ENCODE measurements around the gene XRCC2. TPM values are rescaled to one million over a fixed set of nuclear protein-coding genes. Genes with fewer than 3 reads are reported as not detected.

The XRCC2 gene
- total RNA-seq, 4 donors from 2014 or later: 0.07 to 0.41 (median 0.20) TPM; not detected in 1

DNA sequence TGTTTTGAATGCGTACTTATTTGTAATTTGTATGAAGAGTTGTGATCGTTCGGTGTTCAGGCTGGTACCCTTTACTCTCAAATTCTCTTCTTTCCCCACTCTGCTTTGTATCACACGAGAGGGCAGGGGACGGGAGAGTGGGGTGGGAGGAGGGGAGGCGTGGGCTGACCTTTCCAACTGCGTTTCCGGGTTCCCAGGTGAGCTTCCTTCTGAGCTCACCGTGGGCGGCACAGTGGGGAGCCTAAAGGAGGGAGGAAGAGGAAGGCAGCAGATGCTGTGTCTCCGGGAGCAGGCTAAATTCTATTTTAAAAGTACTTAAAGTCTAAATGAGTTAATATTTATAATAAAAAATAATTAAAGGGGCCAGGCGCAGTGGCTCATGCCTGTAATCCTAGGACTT lies 7.4 kb upstream of the XRCC2 start:
- intact Hi-C loops (cut with DNase I; ENCODE audit: low total_unique reads): no loop called here

DNA sequence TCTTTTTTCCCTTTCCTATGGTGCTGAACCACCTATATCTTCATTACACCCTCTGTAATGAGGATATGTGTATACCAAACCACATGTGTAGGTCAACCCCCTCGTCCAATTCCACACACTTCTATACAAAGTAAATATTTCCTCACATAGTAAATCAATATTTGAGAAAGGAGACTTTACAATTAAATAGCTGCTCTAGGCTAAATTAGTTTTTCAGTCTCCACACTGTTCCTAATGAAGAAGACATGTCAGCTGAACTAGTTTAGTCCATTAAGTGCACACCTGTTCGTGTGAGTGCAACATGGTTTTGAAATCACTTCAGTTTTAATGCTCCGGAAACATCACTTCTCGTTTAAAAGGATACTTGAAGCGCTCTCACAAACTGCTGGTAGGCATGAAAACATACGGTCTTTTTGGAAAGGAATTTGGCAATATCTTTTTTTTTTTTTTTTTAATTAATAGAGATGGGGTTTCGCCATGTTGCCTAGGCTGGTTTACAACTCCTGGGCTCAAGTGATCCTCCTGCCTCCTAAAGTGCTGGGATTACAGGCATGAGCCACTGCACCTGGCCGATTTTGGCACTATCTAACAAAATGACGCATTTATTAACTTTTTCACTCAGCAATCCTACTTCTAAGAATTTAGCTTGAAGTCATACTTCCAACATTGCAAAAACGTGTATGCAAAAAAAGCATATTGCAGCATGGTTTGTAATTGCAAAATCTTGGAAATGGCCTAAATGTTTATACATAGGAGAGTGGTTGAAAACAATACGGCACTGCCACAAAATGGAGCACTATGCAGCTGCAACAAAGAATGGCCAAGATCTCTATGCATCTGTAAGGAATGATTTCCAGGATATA lies 2.1 kb upstream of the XRCC2 start:
- ATAC-seq (no peak), DNase-seq (no peak)
- intact Hi-C loops (cut with DNase I; ENCODE audit: low total_unique reads) (loop anchor here (5.0 kb wide), 1 partner anchor 216 kb away; no protein-coding TSS in a partner anchor), in situ Hi-C loops (cut with MboI; ENCODE audit: low sequenced_read_pairs in 4 of 4) (loop anchor here in 1 of 4 donors (25.0 kb wide), 1 partner anchor 341 kb away; no protein-coding TSS in a partner anchor)
- Histone ChIP-seq H3K4me3 (no peak overlapping the region), H3K27me3 (no peaks in the 10 kb centered on the region), H3K9me3 (no peaks in the 10 kb centered on the region), H3K27ac (no peak overlapping the region), H3K36me3 (no peaks in the 10 kb centered on the region), H3K4me1 (peaks cover 7 to 12% of the 10 kb centered on the region in 2 donors)
- no peak for TF ChIP-seq POLR2A (IDR thresholded peaks at IDR 0.05)

More for the DNA sequence above, 7.4 kb upstream of the XRCC2 start:
- no peak for TF ChIP-seq POLR2A (IDR thresholded peaks at IDR 0.05)
- TF ChIP-seq, protein P1, sequence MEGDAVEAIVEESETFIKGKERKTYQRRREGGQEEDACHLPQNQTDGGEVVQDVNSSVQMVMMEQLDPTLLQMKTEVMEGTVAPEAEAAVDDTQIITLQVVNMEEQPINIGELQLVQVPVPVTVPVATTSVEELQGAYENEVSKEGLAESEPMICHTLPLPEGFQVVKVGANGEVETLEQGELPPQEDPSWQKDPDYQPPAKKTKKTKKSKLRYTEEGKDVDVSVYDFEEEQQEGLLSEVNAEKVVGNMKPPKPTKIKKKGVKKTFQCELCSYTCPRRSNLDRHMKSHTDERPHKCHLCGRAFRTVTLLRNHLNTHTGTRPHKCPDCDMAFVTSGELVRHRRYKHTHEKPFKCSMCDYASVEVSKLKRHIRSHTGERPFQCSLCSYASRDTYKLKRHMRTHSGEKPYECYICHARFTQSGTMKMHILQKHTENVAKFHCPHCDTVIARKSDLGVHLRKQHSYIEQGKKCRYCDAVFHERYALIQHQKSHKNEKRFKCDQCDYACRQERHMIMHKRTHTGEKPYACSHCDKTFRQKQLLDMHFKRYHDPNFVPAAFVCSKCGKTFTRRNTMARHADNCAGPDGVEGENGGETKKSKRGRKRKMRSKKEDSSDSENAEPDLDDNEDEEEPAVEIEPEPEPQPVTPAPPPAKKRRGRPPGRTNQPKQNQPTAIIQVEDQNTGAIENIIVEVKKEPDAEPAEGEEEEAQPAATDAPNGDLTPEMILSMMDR (IDR thresholded peaks at IDR 0.05 in 4 of 5, conservative IDR thresholded peaks at IDR 0.05 in 1 of 5): no peak
- no peak for ATAC-seq
- H3K9me3 ChIP-seq: no peaks in the 10 kb centered on the region
- DNase-seq: no peak
- in situ Hi-C loops (cut with MboI; ENCODE audit: low sequenced_read_pairs in 4 of 4): loop anchor here in 1 of 4 donors (25.0 kb wide), 1 partner anchor 346 kb away; no protein-coding TSS in a partner anchor
- H3K36me3 ChIP-seq: no peaks in the 10 kb centered on the region
- no peak overlapping the region for H3K4me3 ChIP-seq
- H3K27ac ChIP-seq: no peak overlapping the region
- H3K27me3 ChIP-seq: no peaks in the 10 kb centered on the region
- H3K4me1 ChIP-seq: no peaks in the 10 kb centered on the region

DNA sequence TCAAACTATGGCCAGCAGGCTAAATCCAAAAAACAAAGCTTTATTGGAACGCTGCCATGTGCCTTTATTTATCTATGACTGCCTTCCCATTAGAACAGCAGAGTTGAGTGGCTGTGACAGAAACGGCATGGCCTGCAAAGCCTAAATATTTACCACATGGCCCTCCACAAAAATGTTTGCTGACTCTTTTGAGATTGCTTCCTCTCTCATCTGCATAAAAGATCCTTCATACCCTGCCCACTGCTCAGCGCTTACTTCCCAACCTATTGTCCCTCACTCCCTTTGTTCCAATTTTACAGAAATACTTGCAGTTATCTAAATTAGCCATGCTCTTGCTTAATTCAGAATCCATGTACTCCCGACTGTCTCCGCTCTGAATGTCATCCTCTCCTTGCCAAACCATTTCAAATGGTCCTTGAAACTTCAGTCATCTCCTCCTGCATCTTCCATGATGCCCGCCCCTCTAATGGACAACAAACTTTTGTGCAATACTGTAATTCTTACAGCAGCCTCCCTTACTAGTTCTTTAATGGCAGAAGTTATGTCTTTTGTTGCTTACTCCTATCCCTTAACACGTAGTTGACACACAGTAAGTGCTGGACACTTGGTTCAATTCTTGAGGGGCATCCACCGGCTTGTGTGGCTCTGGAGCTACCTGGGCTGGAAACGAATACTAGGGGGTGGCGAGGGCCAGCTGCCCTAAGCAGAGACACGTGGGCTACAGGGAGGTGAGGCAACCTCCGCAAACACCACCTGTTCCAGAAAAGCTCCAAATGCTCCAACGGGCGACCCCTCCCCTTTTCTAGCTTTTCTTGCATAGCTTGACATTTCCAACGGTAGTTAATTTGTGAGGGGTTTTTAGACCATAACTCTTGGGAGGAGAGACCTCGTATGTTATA lies 832 bp downstream of the XRCC2 start:
- intact Hi-C loops (cut with DNase I; ENCODE audit: low total_unique reads) (loop anchor here (5.0 kb wide), 1 partner anchor 213 kb away; no protein-coding TSS in a partner anchor), in situ Hi-C loops (cut with MboI; ENCODE audit: low sequenced_read_pairs in 4 of 4) (loop anchor here in 1 of 4 donors (25.0 kb wide), 1 partner anchor 338 kb away; no protein-coding TSS in a partner anchor)
- Histone ChIP-seq H3K4me3 (peak overlapping the region; percentile 67 to 78 (median 70)), H3K27me3 (no peaks in the 10 kb centered on the region), H3K36me3 (no peaks in the 10 kb centered on the region), H3K4me1 (peaks cover 7 to 12% of the 10 kb centered on the region in 2 donors), H3K9me3 (no peaks in the 10 kb centered on the region), H3K27ac (peak overlapping the region in 1 of 4 donors; percentile 87)
- no peak for TF ChIP-seq POLR2A (IDR thresholded peaks at IDR 0.05)
- TF ChIP-seq, protein P1 (IDR thresholded peaks at IDR 0.05 in 4 of 5, conservative IDR thresholded peaks at IDR 0.05 in 1 of 5): no peak
- DNase-seq (no peak), ATAC-seq (no peak)

DNA sequence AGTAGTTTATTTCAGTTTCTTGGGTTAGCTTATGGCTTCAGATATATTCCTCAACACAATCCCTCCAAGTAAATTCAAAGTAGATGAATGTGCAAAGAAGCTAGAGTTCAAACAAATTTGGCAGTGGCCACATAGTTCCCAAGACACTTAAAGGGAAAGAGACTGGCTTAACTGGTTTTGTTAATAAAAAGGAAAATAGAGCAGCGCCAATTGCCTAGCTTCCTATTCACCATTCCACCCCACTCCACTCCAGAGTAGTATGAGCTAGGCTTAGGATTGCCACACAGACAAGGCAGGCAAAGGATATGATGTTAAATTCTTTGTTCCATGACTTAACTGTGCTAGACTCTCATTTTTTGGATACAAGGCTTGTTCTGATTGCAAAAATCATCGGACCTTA lies 2.0 kb downstream of the XRCC2 start:
- peaks cover 7 to 12% of the 10 kb centered on the region in 2 donors for H3K4me1 ChIP-seq
- H3K27me3 ChIP-seq: no peaks in the 10 kb centered on the region
- no peaks in the 10 kb centered on the region for H3K36me3 ChIP-seq
- ATAC-seq (no peak), DNase-seq (no peak)
- in situ Hi-C loops (cut with MboI; ENCODE audit: low sequenced_read_pairs in 4 of 4): no loop called here
- H3K9me3 ChIP-seq: no peaks in the 10 kb centered on the region
- no peak overlapping the region for H3K4me3 ChIP-seq
- intact Hi-C loops (cut with DNase I; ENCODE audit: low total_unique reads): no loop called here
- TF ChIP-seq, protein P1 (IDR thresholded peaks at IDR 0.05 in 4 of 5, conservative IDR thresholded peaks at IDR 0.05 in 1 of 5): no peak
- no peak for TF ChIP-seq POLR2A (IDR thresholded peaks at IDR 0.05)
- no peak overlapping the region for H3K27ac ChIP-seq
